ENCODE results near the gene PCDH1. TPM values are rescaled to one million over a fixed set of nuclear protein-coding genes. Genes with fewer than 3 reads are reported as not detected.

PCDH1 gene
- polyA plus RNA-seq, 3 donors: 13.7 to 26.7 (median 17.4) TPM

- WGBS, 3 donors: 1 to 3% (median 3%) methylated on average over 42 of the region's 42 CpGs
- H3K27ac ChIP-seq (ENCODE audit: low read depth, low read length): no peak overlapping the region
These were observed 1.4 kb downstream of the PCDH1 start for GRCh38 chr5:141876628-141877355.

- 1% methylated on average over 63 to 65 of the region's 65 CpGs for WGBS, 3 donors
- no peak overlapping the region for H3K27ac ChIP-seq (ENCODE audit: low read depth, low read length)
These were observed 2.2 kb downstream of the PCDH1 start for GRCh38 chr5:141875795-141876627.

DNA sequence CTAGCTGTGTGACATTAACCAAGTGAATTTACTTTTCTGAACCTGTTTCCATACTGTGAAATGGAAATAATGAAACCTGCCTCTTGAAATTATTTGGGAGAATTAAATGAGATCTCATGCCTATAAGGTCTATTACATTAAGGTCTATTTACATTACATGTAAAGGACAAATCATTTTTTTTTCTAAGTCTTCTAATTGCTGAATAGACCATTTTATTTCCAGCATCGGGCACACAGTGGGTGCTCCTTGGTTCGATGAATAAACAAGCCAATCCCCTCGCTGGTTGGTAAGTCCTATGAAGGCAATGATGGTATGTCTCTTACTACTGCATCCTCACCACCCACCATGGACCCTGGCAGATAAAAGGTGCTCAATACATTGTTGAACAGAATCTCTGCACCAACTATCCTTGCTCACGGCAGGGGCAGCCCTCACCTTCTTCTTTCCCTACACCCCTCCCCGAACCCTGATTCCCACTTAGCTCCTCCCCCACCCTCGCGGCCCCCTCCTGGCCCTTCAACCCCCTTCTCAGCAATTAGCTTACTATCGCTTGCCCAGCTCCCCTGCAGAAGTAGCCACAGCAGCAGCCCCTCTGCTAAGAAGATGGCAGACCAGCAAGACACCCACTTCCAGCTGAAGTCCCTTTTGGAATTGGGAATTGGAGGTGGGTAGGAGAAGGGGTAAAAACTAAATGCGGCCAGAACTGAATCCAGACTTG lies 3.0 kb downstream of the PCDH1 start:
- no peak overlapping the region for H3K27ac ChIP-seq (ENCODE audit: low read depth, low read length)
- 14 to 48% (median 21%) methylated on average over 9 of the region's 9 CpGs for WGBS, 3 donors

- 26 to 42% (median 38%) methylated on average over 16 of the region's 16 CpGs for WGBS, 3 donors
- H3K27ac ChIP-seq (ENCODE audit: low read depth, low read length): no peak overlapping the region
These were observed 3.8 kb downstream of the PCDH1 start for GRCh38 chr5:141874262-141874964.

GRCh38 chr5:141873933-141874261 lies 4.3 kb downstream of the PCDH1 start:
- no peak overlapping the region for H3K27ac ChIP-seq (ENCODE audit: low read depth, low read length)
- WGBS, 3 donors: 61 to 71% (median 61%) methylated on average over 3 of the region's 3 CpGs

DNA sequence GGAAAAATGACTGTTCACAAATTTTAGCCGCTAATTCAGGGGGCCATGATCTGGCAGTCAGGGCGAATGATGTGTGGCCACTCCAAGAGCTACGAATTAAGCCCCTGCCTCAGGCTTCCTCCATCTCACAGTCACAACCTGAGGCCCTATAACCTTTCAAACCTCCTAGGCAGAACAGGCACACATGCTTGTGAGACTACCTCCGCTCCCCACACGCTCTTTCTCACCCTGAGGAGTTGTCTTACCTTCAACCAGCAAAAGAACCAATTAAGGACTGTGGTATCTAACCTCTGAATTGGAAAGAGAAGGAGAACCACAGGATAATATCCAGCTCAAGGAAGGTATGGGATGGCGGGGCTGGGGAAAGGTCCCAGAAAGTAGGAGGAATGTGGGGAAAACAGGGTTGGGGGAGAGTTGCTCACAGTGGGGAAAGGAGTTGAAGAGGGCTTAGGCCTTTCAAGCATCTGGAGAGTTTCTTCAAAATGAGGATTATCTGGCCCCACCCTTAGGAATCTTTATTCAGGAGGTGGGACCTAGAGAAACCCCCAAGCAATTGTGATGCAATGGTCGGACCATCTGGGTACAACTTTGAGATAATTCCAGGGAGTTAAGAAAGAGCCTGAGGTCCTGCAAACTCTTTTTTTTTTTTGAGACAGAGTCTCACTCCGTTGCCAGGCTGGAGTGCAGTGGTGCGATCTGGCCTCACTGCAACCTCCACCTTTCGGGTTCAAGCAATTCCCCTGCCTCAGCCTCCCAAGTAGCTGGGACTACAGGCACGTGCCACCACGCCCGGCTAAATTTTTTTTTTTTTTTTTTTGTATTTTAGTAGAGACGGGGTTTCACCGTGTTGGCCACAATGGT lies 5.5 kb downstream of the PCDH1 start:
- 75 to 89% (median 78%) methylated on average over 15 of the region's 15 CpGs for WGBS, 3 donors
- H3K27ac ChIP-seq (ENCODE audit: low read depth, low read length): no peak overlapping the region

DNA sequence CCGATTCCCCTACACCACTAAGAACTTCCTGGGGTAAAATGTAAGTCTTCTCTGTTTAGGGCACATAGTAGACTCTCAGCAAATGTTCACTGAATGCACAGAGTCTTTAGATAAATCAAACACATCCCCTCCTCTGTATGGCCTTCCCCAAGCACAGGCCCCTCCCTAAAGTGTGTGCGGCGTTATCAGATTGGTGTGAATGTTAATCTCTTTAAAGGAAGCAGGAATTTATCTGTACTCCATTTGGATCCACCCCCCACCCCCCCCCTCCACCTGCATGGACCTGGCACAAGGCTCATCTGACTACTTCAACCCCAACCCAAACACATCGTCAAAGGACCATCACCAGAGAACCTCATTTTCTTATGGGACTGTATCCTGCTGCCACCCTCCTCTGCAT lies 6.3 kb downstream of the PCDH1 start:
- WGBS, 3 donors: 68 to 81% (median 69%) methylated on average over 4 of the region's 4 CpGs
- no peak overlapping the region for H3K27ac ChIP-seq (ENCODE audit: low read depth, low read length)

DNA sequence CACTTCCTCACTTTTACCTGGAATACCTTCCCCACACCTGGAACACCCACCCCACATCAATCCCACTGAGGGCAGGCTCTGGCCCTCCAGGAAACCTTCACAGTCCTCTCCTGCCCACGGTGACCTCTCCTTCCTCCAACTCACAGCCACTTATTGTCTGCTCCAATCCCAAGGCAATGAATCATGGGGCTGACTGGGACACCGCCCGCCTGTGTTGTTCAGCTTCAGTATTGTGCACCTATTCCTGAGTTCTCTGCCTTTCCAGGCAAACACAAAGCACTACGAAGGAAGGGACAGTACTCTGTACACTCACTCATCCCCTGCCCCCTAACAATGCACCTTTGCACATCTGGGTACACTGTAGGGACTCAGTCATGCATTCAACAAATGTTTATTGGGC lies 7.3 kb downstream of the PCDH1 start:
- WGBS, 3 donors: 62 to 70% (median 69%) methylated on average over 4 of the region's 4 CpGs
- no peak overlapping the region for H3K27ac ChIP-seq (ENCODE audit: low read depth, low read length)

GRCh38 chr5:141870228-141870627 lies 8.0 kb downstream of the PCDH1 start:
- WGBS, 3 donors: 63 to 84% (median 76%) methylated on average over 5 of the region's 5 CpGs

GRCh38 chr5:141869514-141869913 lies 8.7 kb downstream of the PCDH1 start:
- no peak overlapping the region for H3K27ac ChIP-seq (ENCODE audit: low read depth, low read length)
- 69 to 83% (median 79%) methylated on average over 9 of the region's 9 CpGs for WGBS, 3 donors

More at GRCh38 chr5:141870228-141870627, 8.0 kb downstream of the PCDH1 start:
- no peak overlapping the region for H3K27ac ChIP-seq (ENCODE audit: low read depth, low read length)

GRCh38 chr5:141869040-141869439 lies 9.2 kb downstream of the PCDH1 start:
- H3K27ac ChIP-seq (ENCODE audit: low read depth, low read length): no peak overlapping the region
- 90 to 95% (median 91%) methylated on average over 14 of the region's 14 CpGs for WGBS, 3 donors

GRCh38 chr5:141868541-141868940 lies 9.7 kb downstream of the PCDH1 start:
- WGBS, 3 donors: 86 to 95% (median 92%) methylated on average over 16 of the region's 16 CpGs

DNA sequence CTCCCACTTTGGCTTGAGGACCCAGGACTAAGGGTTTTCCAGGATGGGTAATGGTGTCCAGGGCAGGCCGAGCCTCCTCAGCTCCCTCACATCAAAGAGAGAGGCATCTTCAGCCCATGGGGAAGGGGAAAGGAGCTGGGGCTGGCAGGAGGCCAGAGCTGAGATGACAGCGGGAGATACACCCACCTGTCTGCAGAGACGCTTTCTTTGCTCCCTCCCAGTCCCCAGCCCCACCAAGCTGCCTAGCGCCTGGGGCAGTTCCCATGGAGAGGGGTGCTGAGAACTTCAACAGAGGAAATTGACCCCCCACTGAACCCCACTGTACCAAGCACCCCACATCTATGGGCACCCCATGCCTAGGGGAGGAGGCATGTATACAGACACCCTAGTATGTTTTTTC lies 10.6 kb downstream of the PCDH1 start:
- 61 to 77% (median 64%) methylated on average over 4 of the region's 4 CpGs for WGBS, 3 donors
- no peak overlapping the region for H3K27ac ChIP-seq (ENCODE audit: low read depth, low read length)

More at GRCh38 chr5:141868541-141868940, 9.7 kb downstream of the PCDH1 start:
- H3K27ac ChIP-seq (ENCODE audit: low read depth, low read length): no peak overlapping the region

DNA sequence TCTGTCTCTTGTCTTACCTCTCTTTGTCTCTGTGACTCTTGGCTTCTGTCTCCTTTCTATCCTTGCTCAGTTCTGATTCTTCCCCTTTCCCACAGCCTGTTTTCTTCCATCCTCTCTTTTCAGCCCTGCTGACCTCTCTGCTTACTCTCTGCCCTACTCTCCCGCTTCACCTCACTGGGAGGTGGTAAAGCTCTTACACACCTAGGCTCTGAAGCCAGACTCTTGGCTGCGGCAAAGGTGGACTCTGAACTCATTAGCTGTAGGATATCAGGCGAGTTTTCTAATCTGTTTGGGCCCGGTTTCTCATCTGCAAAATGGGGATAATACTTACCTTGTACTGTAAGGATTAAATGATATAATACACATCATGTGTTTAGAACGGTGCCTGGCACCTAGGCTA lies 11.1 kb downstream of the PCDH1 start:
- 50 to 86% (median 83%) methylated on average over 5 of the region's 5 CpGs for WGBS, 3 donors
- no peak overlapping the region for H3K27ac ChIP-seq (ENCODE audit: low read depth, low read length)

DNA sequence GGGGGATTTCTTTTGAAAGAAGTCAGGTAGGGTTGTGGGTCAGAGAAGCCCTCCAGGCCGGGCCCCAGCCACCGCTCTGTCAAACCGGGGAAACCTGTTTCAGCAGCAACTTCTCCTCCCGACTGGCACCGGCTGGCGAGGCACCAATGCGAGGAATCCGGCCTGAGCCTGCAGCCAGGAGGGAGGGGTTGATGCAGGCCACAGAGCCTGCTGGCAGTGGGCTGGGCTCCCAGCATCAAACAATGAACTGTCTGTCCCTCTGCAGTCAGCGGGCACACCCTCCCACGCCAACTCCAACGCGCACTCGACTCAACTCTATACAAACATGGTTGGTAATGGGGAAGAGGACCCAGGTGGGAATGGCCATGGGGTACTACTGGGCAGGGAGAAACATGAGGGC lies 12.1 kb downstream of the PCDH1 start:
- WGBS, 3 donors: 44 to 73% (median 71%) methylated on average over 11 to 13 of the region's 13 CpGs
- H3K27ac ChIP-seq (ENCODE audit: low read depth, low read length): no peak overlapping the region

DNA sequence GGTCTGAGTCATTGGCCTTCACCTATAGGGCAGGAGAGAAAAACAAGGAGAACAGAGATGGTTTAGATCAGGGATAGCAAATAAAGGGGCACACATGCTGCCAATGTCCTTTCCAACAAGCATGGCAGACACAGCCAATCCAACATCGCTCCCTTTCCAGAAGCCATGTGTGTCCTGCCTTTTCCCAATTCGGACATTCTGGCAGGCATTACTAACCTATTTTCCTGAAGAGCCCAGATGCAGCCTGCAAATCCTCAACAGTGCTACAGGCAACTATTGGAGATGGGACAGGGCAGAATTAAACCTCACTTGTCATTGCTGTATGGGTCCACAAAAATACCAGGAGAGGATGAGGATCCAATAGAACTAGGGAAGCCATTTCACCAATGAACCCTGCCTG lies 12.8 kb downstream of the PCDH1 start:
- 74 to 86% (median 83%) methylated on average over 2 of the region's 2 CpGs for WGBS, 3 donors
- no peak overlapping the region for H3K27ac ChIP-seq (ENCODE audit: low read depth, low read length)
